Mucosa of rectum (tissue), 2 donors: ENCODE results near the gene LETM1.

Experiments
- H3K27ac ChIP-seq, 2 donors: one replicate each; pipeline ENCODE4 v1.7.0; 2013; ENCODE audit warnings: inconsistent platforms in 2 of 2, low read depth in 2 of 2, low read length in 2 of 2
- H3K27me3 ChIP-seq, 2 donors: one replicate each; pipeline ENCODE4 v1.7.0; 2013; ENCODE audit warnings: low read length in 2 of 2; ENCODE audit not compliant: control insufficient read depth in 2 of 2, insufficient read depth in 2 of 2
- H3K36me3 ChIP-seq, 2 donors: one replicate each; pipeline ENCODE4 v1.7.0; 2013; ENCODE audit warnings: low read length in 2 of 2; ENCODE audit not compliant: control insufficient read depth in 2 of 2, insufficient read depth in 2 of 2
- H3K4me1 ChIP-seq, 2 donors: one replicate each; pipeline ENCODE4 v1.7.0; 2013; ENCODE audit warnings: low read length in 2 of 2, mild to moderate bottlenecking in 1 of 2; ENCODE audit not compliant: control insufficient read depth in 2 of 2, insufficient read depth in 2 of 2
- H3K4me3 ChIP-seq, 2 donors: one replicate each; pipeline ENCODE4 v1.7.0; 2013; ENCODE audit warnings: low read length in 2 of 2
- H3K9ac ChIP-seq, 2 donors: one replicate each; pipeline ENCODE4 v1.7.0; 2013; ENCODE audit warnings: low read length in 2 of 2, low read depth in 1 of 2, mild to moderate bottlenecking in 1 of 2
- H3K9me3 ChIP-seq, 2 donors: one replicate each; pipeline ENCODE4 v1.7.0; 2013; ENCODE audit warnings: low read length in 2 of 2; ENCODE audit not compliant: control insufficient read depth in 2 of 2
- donor health status: healthy.
- donor health status: Normal muscosa, but diverticular disease.

The LETM1 gene

DNA sequence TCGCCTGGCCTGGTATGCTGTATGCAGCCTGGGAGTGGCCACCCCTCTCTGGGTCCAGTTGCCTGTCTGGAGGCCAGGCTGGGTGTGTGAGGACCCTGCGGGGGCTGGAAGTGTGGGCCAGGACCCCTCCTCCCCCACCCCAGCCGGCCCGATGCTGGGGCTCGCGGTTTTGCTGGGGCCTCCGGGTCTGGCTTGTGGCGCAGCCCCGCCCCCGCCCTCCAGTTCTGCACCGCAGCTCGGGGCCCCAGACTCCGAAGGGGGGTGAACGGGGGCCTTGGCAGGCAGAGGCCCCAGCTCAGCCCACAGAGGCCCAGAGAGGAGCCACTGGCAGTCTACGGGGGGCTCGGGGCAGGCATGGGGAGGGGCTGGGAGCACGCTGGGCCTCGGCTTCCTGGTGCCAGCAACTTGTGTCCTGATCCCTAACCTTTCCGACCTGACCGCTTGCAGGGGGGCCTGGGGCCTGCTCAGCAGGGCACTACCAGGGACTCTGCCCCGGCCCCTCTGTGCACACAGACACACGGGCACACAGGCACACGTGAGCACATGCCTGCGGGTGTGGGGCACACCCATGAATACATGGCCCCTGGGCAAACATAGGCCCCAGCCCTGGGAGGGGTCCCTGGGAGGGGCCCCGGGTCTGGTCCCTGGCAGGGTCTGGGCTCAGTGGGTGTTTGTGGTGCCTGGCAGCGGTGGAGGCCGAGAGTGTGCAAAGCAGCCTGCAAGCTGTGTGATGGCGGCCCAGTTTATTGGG is 84.2 kb downstream of the LETM1 start:
- H3K27ac ChIP-seq = no peak overlapping the region
- H3K4me3 ChIP-seq = no peak overlapping the region
- no peaks in the 10 kb centered on the region for H3K9me3 ChIP-seq
- H3K36me3 ChIP-seq = no peaks in the 10 kb centered on the region
- peaks cover 0 to 4% of the 10 kb centered on the region in 2 donors for H3K4me1 ChIP-seq
- H3K9ac ChIP-seq = no peak overlapping the region
- H3K27me3 ChIP-seq = peaks cover 5 to 35% of the 10 kb centered on the region in 2 donors

- H3K27ac ChIP-seq = no peak overlapping the region
- peaks cover 0 to 4% of the 10 kb centered on the region in 2 donors for H3K4me1 ChIP-seq
- no peak overlapping the region for H3K9ac ChIP-seq
- H3K36me3 ChIP-seq = no peaks in the 10 kb centered on the region
- peaks cover 5 to 42% of the 10 kb centered on the region in 2 donors for H3K27me3 ChIP-seq
- no peaks in the 10 kb centered on the region for H3K9me3 ChIP-seq
- H3K4me3 ChIP-seq = no peak overlapping the region
Observed at GRCh38 chr4:1770791-1771231, 85.1 kb downstream of the LETM1 start.

DNA sequence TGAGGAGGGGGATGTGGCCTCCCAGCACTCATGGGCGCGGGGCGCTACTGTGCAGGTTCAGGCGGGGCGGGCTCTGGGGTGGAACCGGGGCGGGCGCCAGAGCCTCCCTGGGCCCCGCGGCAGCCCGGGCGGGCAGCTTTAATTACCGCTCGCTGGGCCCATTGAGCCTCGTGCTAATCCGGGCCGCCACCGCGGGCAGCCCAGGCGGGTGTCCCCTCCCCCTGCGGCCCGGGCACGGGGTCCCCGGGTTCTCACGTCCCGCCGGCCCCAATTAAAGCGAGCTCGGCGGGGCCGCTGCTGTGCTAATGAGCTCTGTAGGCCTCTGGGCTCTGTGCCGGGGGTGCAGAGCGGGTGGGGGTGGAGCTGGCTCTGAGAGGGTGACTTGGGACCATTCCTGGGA is 85.7 kb downstream of the LETM1 start:
- Histone ChIP-seq H3K36me3 (no peaks in the 10 kb centered on the region), H3K4me3 (no peak overlapping the region), H3K9me3 (no peaks in the 10 kb centered on the region), H3K27me3 (peaks cover 5 to 45% of the 10 kb centered on the region in 2 donors), H3K9ac (no peak overlapping the region), H3K27ac (no peak overlapping the region), H3K4me1 (peaks cover 0 to 4% of the 10 kb centered on the region in 2 donors)

GRCh38 chr4:1769692-1770091 is 86.3 kb downstream of the LETM1 start:
- Histone ChIP-seq H3K9me3 (no peaks in the 10 kb centered on the region), H3K4me3 (no peak overlapping the region), H3K4me1 (peaks cover 0 to 4% of the 10 kb centered on the region in 2 donors), H3K36me3 (no peaks in the 10 kb centered on the region), H3K27me3 (peaks cover 5 to 45% of the 10 kb centered on the region in 2 donors), H3K9ac (no peak overlapping the region), H3K27ac (no peak overlapping the region)

- H3K9ac ChIP-seq = no peak overlapping the region
- H3K4me3 ChIP-seq = no peak overlapping the region
- H3K27me3 ChIP-seq = peaks cover 8 to 39% of the 10 kb centered on the region in 2 donors
- H3K27ac ChIP-seq = no peak overlapping the region
- no peaks in the 10 kb centered on the region for H3K9me3 ChIP-seq
- H3K4me1 ChIP-seq = peaks cover 4 to 8% of the 10 kb centered on the region in 2 donors
- H3K36me3 ChIP-seq = no peaks in the 10 kb centered on the region
Observed at GRCh38 chr4:1768367-1769034, 87.5 kb downstream of the LETM1 start.

- H3K27ac ChIP-seq = no peak overlapping the region
- no peaks in the 10 kb centered on the region for H3K9me3 ChIP-seq
- H3K4me1 ChIP-seq = peaks cover 4 to 8% of the 10 kb centered on the region in 2 donors
- no peak overlapping the region for H3K9ac ChIP-seq
- no peak overlapping the region for H3K4me3 ChIP-seq
- H3K27me3 ChIP-seq = peaks cover 10 to 39% of the 10 kb centered on the region in 2 donors
- no peaks in the 10 kb centered on the region for H3K36me3 ChIP-seq
Observed at GRCh38 chr4:1767770-1768366, 88.1 kb downstream of the LETM1 start.

GRCh38 chr4:1767061-1767769 is 88.7 kb downstream of the LETM1 start:
- peaks cover 4 to 8% of the 10 kb centered on the region in 2 donors for H3K4me1 ChIP-seq

GRCh38 chr4:1766106-1767060 is 89.6 kb downstream of the LETM1 start:
- Histone ChIP-seq H3K9me3 (no peaks in the 10 kb centered on the region), H3K9ac (no peak overlapping the region), H3K4me1 (peaks cover 4 to 8% of the 10 kb centered on the region in 2 donors), H3K36me3 (no peaks in the 10 kb centered on the region), H3K27me3 (peaks cover 13 to 44% of the 10 kb centered on the region in 2 donors), H3K4me3 (no peak overlapping the region), H3K27ac (no peak overlapping the region)

More at GRCh38 chr4:1767061-1767769, 88.7 kb downstream of the LETM1 start:
- Histone ChIP-seq H3K9ac (no peak overlapping the region), H3K27me3 (peaks cover 13 to 43% of the 10 kb centered on the region in 2 donors), H3K9me3 (no peaks in the 10 kb centered on the region), H3K36me3 (no peaks in the 10 kb centered on the region), H3K4me3 (no peak overlapping the region), H3K27ac (no peak overlapping the region)

DNA sequence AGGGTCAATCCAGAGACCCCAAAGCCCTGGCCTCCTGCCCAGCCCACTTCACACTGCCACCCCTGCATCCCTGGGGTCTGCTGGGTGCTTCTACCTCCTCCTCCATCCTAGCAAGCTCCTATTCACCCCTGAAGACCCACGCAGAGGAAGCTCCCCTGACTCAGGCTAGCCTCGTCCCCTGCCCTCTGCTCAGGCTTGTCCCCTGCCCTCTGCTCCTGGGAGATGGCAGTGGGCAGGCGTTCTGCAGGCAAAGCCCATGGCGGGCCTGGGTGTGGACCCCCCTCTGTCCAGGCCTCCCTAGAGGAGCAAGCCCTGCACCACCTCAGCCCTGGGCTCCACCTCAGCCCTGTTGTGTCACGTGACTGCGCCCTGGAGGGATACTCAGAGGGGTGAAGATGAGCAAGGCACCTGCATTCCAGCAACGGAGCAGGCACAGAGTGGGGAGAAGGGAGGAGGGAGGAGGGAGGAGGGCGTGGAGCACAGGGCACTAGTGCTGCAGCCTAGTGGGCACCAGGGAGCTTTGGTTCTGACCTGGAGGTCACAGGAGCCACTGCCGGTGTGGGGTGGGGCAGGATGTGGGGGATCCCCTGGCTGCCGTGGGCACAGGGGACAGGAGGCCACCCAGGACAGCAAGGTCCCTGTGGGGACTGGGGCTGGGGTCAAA is 90.4 kb downstream of the LETM1 start:
- Histone ChIP-seq H3K9me3 (no peaks in the 10 kb centered on the region), H3K36me3 (no peaks in the 10 kb centered on the region), H3K4me1 (peaks cover 4 to 8% of the 10 kb centered on the region in 2 donors), H3K27ac (no peak overlapping the region), H3K4me3 (no peak overlapping the region), H3K27me3 (peaks cover 10 to 35% of the 10 kb centered on the region in 2 donors), H3K9ac (no peak overlapping the region)
